HepG2 (cell line): Measurements from ENCODE around the gene NKD1. TPM values are rescaled to one million over a fixed set of nuclear protein-coding genes. Genes with fewer than 3 reads are reported as not detected.

Experiments used
- ATAC-seq: fragments of 200-7000 bp; cut with Tn5 transposase; 3 replicates; pipeline ENCODE4 v1.9.1; 2020; ENCODE audit warnings: mild to moderate bottlenecking, moderate library complexity
- BruUV-seq: library from RNA; stranded (reverse); fragments of 400-500 nt; replicated peaks from 2 replicates; lab custom pipeline; 2021; lab: Mats Ljungman, UMichigan
- CTCF ChIA-PET: fragments of 300-600 bp; formaldehyde crosslinking; extraction: SDS; loops from one replicate; lab custom pipeline; 2021; ENCODE audit warnings: low total read pairs, inconsistent platforms, low intra/inter-chr PET ratio; lab: Yijun Ruan, JAX
- POLR2A ChIA-PET: fragments of 350-600 bp; sonication (Branson Sonifier 250); formaldehyde crosslinking; loops from one replicate; lab custom pipeline; 2020; ENCODE audit warnings: antibody characterized with exemption, inconsistent platforms; lab: Yijun Ruan, JAX
- DNase-seq: peaks from one replicate; pipeline ENCODE4 v3.0.0-alpha.2; 2015; ENCODE audit warnings: low spot score
- FAIRE-seq: peaks from 3 replicates; lab custom pipeline; 2011; peaks lifted over from hg19 to GRCh38; lab: Jason Lieb, UNC
- H2AFZ ChIP-seq: one replicate; pipeline ENCODE4 v1.6.1; 2011; ENCODE audit warnings: low read length, inconsistent platforms
- H3K27ac ChIP-seq: fragments of 300-600 bp; 3 replicates; pipeline ENCODE4 v1.8.0; 2011; ENCODE audit warnings: mixed run types, mild to moderate bottlenecking, mixed read lengths, low read length, inconsistent platforms; ENCODE audit not compliant: insufficient read depth; ENCODE audit errors: extremely low read length
- H3K27me3 ChIP-seq, 2 experiments: fragments of 200-600 bp in 1 of 2; 2 replicates in 1 of 2; 3 replicates in 1 of 2; pipeline versions ENCODE4 v1.6.0 to v1.8.0; 2011; ENCODE audit warnings: low read length in 2 of 2, mild to moderate bottlenecking in 2 of 2, moderate library complexity in 2 of 2, inconsistent platforms in 1 of 2; ENCODE audit not compliant: insufficient read depth in 2 of 2, control insufficient read depth in 1 of 2
- H3K36me3 ChIP-seq, 2 experiments: fragments of 200-600 bp in 1 of 2; replicated peaks in 1 of 2; 2 replicates in 1 of 2; 3 replicates in 1 of 2; pipeline versions ENCODE4 v1.5.1 to v1.8.0; 2011; ENCODE audit warnings: low read length in 2 of 2, inconsistent platforms in 1 of 2; ENCODE audit not compliant: insufficient read depth in 2 of 2, control insufficient read depth in 1 of 2
- H3K4me1 ChIP-seq: 2 replicates; pipeline ENCODE4 v1.5.1; 2012; ENCODE audit warnings: low read length, inconsistent platforms; ENCODE audit not compliant: insufficient read depth
- H3K4me2 ChIP-seq: 2 replicates; pipeline ENCODE4 v1.6.0; 2011; ENCODE audit warnings: low read depth, low read length, inconsistent platforms
- H3K4me3 ChIP-seq, 3 experiments: fragments of 200-600 bp in 1 of 3; sonication (generic), shearing (Covaris generic) in 1 of 3; replicated peaks in 1 of 3; 2 replicates each; pipeline ENCODE4 v1.5.1; 2011 to 2016; ENCODE audit warnings: low read length in 3 of 3, inconsistent platforms in 2 of 3, low read depth in 2 of 3, mild to moderate bottlenecking in 2 of 3, control low read depth in 1 of 3, mixed read lengths in 1 of 3; ENCODE audit not compliant: insufficient read depth in 1 of 3
- H3K79me2 ChIP-seq: one replicate; pipeline ENCODE4 v1.6.1; 2011; ENCODE audit warnings: low read length, inconsistent platforms; ENCODE audit not compliant: insufficient read depth
- H3K9ac ChIP-seq: 2 replicates; pipeline ENCODE4 v1.6.0; 2011; ENCODE audit warnings: mild to moderate bottlenecking, low read depth, low read length, inconsistent platforms; ENCODE audit not compliant: insufficient read depth
- H3K9me3 ChIP-seq: 2 replicates; pipeline ENCODE4 v1.5.1; 2012; ENCODE audit warnings: mild to moderate bottlenecking, low read length
- H4K20me1 ChIP-seq: 2 replicates; pipeline ENCODE4 v1.6.0; 2011; ENCODE audit warnings: inconsistent platforms, mild to moderate bottlenecking, low read length, moderate library complexity; ENCODE audit not compliant: insufficient read depth
- AGO2 ChIP-seq: fragments of 200-400 bp; formaldehyde crosslinking; optimal IDR thresholded peaks from 2 replicates; pipeline ENCODE3; 2017; ENCODE audit warnings: mild to moderate bottlenecking, low read depth, low read length, moderate library complexity
- ARNTL ChIP-seq: sonication (generic); formaldehyde crosslinking; IDR thresholded peaks from 2 replicates; pipeline ENCODE4 v1.4.0; 2020; ENCODE audit warnings: mild to moderate bottlenecking, missing genetic modification reagents
- CBFB ChIP-seq: sonication (generic); formaldehyde crosslinking; IDR thresholded peaks from 2 replicates; pipeline ENCODE4 v1.4.0; 2020; ENCODE audit warnings: missing genetic modification reagents
- CTCF ChIP-seq: sonication (generic); formaldehyde crosslinking; IDR thresholded peaks from 2 replicates; pipeline ENCODE4 v1.5.0; 2020; ENCODE audit warnings: mild to moderate bottlenecking, missing genetic modification reagents, moderate library complexity
- HNRNPUL1 ChIP-seq: fragments of 200-400 bp; formaldehyde crosslinking; IDR thresholded peaks from 2 replicates; pipeline ENCODE4 v1.6.1; 2017; ENCODE audit warnings: low read depth, mild to moderate bottlenecking, low read length, moderate library complexity
- KDM2A ChIP-seq: sonication (generic); formaldehyde crosslinking; IDR thresholded peaks from 2 replicates; pipeline ENCODE4 v1.4.0; 2020; ENCODE audit warnings: low read depth, missing genetic modification reagents, borderline replicate concordance
- LBX2 ChIP-seq: sonication (generic); formaldehyde crosslinking; IDR thresholded peaks from 2 replicates; pipeline ENCODE4 v1.5.0; 2020; ENCODE audit warnings: missing genetic modification reagents, mild to moderate bottlenecking, borderline replicate concordance
- MTERF4 ChIP-seq: sonication (generic); formaldehyde crosslinking; IDR thresholded peaks from 2 replicates; pipeline ENCODE4 v1.8.0; 2023; ENCODE audit warnings: mild to moderate bottlenecking, missing genetic modification reagents
- PHF8 ChIP-seq: sonication (generic); formaldehyde crosslinking; IDR thresholded peaks from 2 replicates; pipeline ENCODE4 v1.5.0; 2020; ENCODE audit warnings: missing genetic modification reagents
- RBM22 ChIP-seq: fragments of 200-400 bp; formaldehyde crosslinking; optimal IDR thresholded peaks from 2 replicates; pipeline ENCODE3; 2017; ENCODE audit warnings: mild to moderate bottlenecking, low read length, moderate library complexity
- RBM39 ChIP-seq: fragments of 200-400 bp; formaldehyde crosslinking; IDR thresholded peaks from one replicate; pipeline ENCODE4 v1.6.1; 2018; ENCODE audit warnings: antibody characterized with exemption, mild to moderate bottlenecking, low read depth, low read length; ENCODE audit not compliant: poor library complexity, severe bottlenecking
- ZBTB33 ChIP-seq: sonication (generic); formaldehyde crosslinking; IDR thresholded peaks from 2 replicates; pipeline ENCODE4 v1.4.0; 2020; ENCODE audit warnings: missing genetic modification reagents
- ZFP91 ChIP-seq: sonication (generic); formaldehyde crosslinking; IDR thresholded peaks from 2 replicates; pipeline ENCODE4 v1.9.0; 2022; ENCODE audit warnings: missing genetic modification reagents, mild to moderate bottlenecking, borderline replicate concordance
- ZNF430 ChIP-seq: sonication (generic); formaldehyde crosslinking; IDR thresholded peaks from 2 replicates; pipeline ENCODE4 v1.9.0; 2021; ENCODE audit warnings: mild to moderate bottlenecking, missing genetic modification reagents
- ZNF629 ChIP-seq: sonication (generic); formaldehyde crosslinking; conservative IDR thresholded peaks from 2 replicates; pipeline ENCODE4 v1.5.0; 2020; ENCODE audit warnings: missing genetic modification reagents
- WGBS: methylation state at CpG from one replicate; pipeline ENCODE4 v1.1.6; 2017; ENCODE audit warnings: low lambda C conversion rate; 5-methylcytosine and 5-hydroxymethylcytosine counted together
- in situ Hi-C: cut with HindIII; loops from 2 replicates; pipeline ENCODE4 v1.10.0; 2017; ENCODE audit warnings: low pct_unique_long_range_greater_than_20kb; ENCODE audit not compliant: extremely low pct_ligation_motif_present
- intact Hi-C: fragments of 100-400 bp; cut with micrococcal nuclease; formaldehyde crosslinking; loops from one replicate; pipeline ENCODE4 v1.10.0; 2022; ENCODE audit not compliant: unreplicated experiment
- polyA plus RNA-seq, 8 experiments: library from polyadenylated mRNA; depleted of rRNA in 3 of 8; stranded (reverse) in 7 of 8; unstranded in 1 of 8; fragments of >200 nt; fragmentation: Illumina TruSeq in 4 of 8; extraction: Trizol in 4 of 8; gene quantifications; 2 replicates each; pipeline versions ENCODE4 v1.2.1 to v1.2.3, GENCODE V29; 2011 to 2016; ENCODE audit warnings: low read depth in 4 of 8, missing spikeins in 1 of 8, mixed read lengths in 1 of 8; ENCODE audit not compliant: insufficient read depth in 1 of 8
- total RNA-seq, 5 experiments: library from RNA; depleted of rRNA; stranded (reverse); fragments of >200 nt; fragmentation: Illumina TruSeq; extraction: Trizol; gene quantifications; 2 replicates each; pipeline ENCODE4 v1.2.3, GENCODE V29; 2016; ENCODE audit warnings: low read depth in 1 of 5

NKD1 gene
- total and polyA plus RNA-seq, 2 of the 13 experiments (the other 11 are each of a cell fraction or from before 2014, with no cell fraction given): 70.4 to 121 TPM

- TF ChIP-seq LBX2 (no peak), KDM2A (CRISPR knock-in tag) (no peak)
- TF ChIP-seq, all 625 proteins: peak for 2
Observed at GRCh38 chr16:50592996-50593395, 44.8 kb downstream of the NKD1 start (continued).

- Histone ChIP-seq H2AFZ (no peak overlapping the region), H3K27ac (no peak overlapping the region), H4K20me1 (peaks cover 98% of the 10 kb centered on the region), H3K9me3 (no peaks in the 10 kb centered on the region), H3K4me1 (peaks cover 69% of the 10 kb centered on the region), H3K4me3 (no peak overlapping the region), H3K79me2 (peaks cover 94% of the 10 kb centered on the region), H3K9ac (no peak overlapping the region), H3K36me3 (peaks cover 71 to 97% of the 10 kb centered on the region in 2 experiments), H3K4me2 (no peak overlapping the region), H3K27me3 (no peaks in the 10 kb centered on the region)
- ChIA-PET CTCF (no interaction called here), POLR2A (no interaction called here)
- in situ Hi-C loops: no loop called here
- WGBS: 96% methylated on average over 9 of the region's 9 CpGs
- intact Hi-C loops: no loop called here
- DNase-seq (no peak), FAIRE-seq (no peak), ATAC-seq (no peak)
- no TSS peak for BruUV-seq
- TF ChIP-seq RBM39 (no peak), RBM22 (peak; percentile 82), CBFB (CRISPR knock-in tag) (no peak), CTCF (CRISPR knock-in tag) (peak; percentile 15; the same call in 1 of the 2 replicates), AGO2 (peak; percentile 41), PHF8 (CRISPR knock-in tag) (0 out of 2 replicates have a peak, but pooled peaks have one; percentile 4), ZBTB33 (CRISPR knock-in tag) (peak; percentile 78), ZNF430 (CRISPR knock-in tag) (no peak), HNRNPUL1 (no peak), MTERF4 (no peak), ZNF629 (CRISPR knock-in tag) (no peak), ZFP91 (CRISPR knock-in tag) (0 out of 2 replicates have a peak, but pooled peaks have one; percentile 4), ARNTL (CRISPR knock-in tag) (no peak)
Observed at GRCh38 chr16:50593410-50594150, 45.4 kb downstream of the NKD1 start.
